Activated CD4-positive, alpha-beta T cell treated with anti-CD3 and anti-CD28 coated beads, Interleukin-2, amount 50 U/mL, for 48 hours (primary cell): ENCODE results near the gene FOXP1.

ENCODE experiments used
- DNase-seq, 2 experiments: peaks; one replicate each; pipeline ENCODE4 v3.0.0-alpha.2; 2020

The FOXP1 gene

DNA sequence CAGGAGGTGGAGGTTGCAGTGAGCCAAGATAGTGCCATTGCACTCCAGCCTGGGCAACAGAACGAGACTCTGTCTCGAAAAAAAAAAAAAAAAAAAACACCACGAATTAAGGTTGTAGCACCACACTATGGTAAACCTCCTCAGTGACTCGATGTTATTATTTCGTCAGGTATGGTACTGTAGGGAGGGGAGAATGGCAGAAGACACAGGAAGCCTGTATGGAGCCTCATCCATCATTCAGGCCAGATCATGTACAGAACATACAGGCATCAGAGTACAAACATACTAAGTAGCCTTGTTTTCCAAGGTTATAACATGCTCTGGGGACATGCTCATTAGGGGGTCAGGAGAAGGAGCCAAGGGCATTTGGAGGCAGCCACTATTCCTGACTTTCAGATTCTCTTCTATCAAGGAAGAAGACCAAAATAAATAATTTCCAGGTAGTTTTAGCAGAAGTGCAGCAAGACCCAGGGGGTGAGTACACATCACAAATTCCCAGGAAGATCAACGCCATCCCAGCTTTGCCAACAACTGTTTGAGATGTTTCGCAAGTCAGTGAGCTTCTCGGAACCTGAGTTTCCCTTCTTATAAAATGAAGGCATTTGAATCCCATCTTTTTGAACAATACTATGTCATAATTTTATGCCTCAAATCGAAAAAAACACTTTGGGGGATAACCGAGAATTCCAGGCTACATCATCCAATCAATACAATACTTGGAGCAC is 79.8 kb downstream of the FOXP1 start:
- DNase-seq, result no peak

DNA sequence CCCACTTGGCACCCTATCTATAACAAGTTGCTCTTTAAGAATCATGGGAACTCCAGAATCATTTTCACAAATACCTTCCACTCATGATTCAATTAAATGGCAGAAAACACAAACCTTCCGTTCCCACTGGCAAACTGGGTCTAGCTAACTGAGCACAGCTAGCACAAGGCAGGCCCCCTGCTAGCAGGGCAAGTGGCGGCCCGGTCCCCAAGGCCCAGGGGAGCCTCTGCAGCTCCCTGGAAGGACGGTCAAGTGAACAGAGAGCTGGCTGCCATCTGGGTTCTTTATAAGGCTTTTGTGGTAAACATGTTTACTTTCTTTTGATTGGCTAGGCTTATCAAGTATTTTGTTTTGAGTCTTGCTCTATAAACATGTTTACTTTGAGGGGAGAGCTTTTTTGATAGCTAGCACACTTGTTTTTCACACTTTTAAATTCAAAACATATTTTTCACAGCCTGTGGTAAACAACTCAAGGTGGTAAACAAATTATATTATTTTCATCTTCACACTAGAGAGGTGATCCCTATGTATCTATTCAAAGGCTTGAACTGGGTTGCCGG is 81.4 kb downstream of the FOXP1 start:
- no peak for DNase-seq

- no peak for DNase-seq
Observed at GRCh38 chr3:71500696-71501095, 82.8 kb downstream of the FOXP1 start.

DNA sequence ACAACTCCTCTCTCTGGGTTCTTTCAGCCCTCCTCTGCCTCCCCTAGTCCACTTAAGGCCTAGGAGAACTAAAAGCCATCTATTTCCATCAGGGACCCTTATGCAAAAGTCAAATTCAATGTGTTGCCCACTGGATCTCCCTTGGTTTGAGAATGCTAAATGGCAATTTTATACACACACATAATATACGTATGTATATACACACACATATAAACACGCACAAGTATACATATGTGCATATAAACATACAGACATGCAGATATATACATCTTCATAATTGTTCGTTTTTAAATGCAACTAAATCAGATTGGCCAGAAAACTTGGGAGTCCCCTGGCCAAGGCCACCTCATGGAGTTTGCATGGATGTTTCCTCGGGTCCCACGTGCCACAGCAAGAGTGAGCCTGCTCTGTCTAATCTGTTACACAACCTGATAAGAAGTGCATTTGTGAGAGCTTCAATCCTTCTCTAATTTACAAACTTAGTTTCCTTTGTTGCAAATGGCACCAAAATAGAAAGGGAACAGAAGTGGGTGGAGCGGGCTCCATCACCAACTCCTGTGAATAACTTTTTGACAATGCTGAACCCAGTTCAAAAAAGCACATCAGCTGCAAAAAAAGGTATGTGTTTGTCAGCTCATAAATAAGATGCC is 84.2 kb downstream of the FOXP1 start:
- no peak for DNase-seq

GRCh38 chr3:71498543-71498942 is 85.0 kb downstream of the FOXP1 start:
- no peak for DNase-seq

- no peak for DNase-seq
Observed at GRCh38 chr3:71497971-71498444, 85.5 kb downstream of the FOXP1 start.

DNA sequence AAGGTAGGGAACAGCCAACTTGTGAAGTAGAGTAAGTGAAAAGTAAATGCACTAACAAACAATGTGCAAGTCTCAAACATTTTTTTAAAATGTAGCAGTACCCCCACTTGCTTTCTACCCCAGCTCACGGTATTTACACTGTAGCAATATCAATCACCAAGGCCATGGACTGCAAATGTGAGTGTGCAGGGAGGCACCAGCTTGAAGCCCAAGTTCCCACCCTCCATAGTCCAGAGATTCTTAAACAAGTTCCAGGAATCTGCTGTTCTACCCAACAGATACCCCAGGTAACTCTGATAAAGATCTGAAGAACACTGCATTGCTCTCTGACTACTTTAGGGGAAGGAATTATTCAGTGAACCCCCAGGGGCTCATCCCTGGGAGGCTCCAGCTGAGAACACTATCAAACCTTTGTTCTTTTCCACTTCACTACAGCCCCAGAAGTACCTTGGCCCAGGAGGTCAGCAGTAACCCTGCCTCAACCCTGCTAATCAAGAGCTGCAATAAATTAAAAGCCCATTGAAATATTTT is 86.1 kb downstream of the FOXP1 start:
- DNase-seq, result no peak

DNA sequence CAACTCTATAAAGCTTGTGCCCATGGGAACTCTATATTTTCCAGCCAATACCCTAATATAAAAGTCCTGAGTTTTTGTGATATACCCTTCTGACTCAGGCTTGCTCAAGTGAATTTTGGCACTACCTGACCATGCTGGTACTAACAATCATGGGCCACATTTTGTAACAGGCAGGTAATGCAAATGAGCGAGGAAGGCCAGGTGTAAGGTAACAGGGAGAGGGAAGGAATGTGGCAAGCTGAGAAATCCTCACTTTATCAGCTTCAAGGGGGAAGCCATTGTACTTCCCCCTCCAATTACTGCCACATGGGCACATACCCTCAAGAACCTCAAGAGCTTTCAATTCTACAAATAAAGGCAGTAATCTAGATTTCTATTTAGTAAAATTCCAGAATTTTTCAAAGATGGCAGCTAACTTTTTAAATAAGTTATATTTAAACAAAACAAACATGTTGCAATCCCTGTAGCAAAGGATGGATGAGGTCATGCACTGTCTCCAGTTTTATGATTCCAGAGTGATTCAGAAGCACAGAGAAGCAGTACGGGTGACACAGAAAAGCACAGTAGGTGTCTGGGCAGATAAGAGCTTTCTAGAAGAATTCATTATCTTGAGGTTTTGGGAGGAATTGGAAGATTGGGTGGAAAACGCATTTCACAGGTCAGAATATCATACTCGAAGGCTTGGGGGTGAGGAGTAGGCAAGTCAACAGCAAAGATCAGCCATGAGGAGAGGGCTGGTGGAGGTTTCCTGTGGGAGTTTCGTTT is 87.6 kb downstream of the FOXP1 start:
- peak in 1 of 2 experiments; percentile 41 for DNase-seq

DNA sequence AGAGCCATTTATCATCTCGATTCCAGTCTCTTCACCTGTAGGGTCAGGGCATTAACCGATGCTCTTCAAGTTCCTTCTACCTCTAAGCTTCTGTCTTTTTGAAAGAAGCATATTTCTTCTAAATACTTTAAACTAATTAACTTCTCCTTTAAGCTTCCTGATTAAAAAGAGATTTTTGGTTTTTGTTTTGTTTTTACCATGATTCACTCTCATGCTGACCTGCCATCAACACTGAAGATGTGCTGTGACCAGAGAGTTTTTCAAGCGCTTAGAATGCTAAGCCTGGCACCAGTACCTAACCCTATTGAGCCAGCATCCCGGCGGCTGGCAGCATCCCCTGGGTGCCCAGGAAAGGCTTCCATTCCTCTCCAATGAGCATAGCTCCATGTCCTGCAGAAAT is 89.3 kb downstream of the FOXP1 start:
- no peak for DNase-seq

- no peak for DNase-seq
Observed at GRCh38 chr3:71492974-71493771, 90.4 kb downstream of the FOXP1 start.

- no peak for DNase-seq
Observed at GRCh38 chr3:71492566-71492965, 91.0 kb downstream of the FOXP1 start.

DNA sequence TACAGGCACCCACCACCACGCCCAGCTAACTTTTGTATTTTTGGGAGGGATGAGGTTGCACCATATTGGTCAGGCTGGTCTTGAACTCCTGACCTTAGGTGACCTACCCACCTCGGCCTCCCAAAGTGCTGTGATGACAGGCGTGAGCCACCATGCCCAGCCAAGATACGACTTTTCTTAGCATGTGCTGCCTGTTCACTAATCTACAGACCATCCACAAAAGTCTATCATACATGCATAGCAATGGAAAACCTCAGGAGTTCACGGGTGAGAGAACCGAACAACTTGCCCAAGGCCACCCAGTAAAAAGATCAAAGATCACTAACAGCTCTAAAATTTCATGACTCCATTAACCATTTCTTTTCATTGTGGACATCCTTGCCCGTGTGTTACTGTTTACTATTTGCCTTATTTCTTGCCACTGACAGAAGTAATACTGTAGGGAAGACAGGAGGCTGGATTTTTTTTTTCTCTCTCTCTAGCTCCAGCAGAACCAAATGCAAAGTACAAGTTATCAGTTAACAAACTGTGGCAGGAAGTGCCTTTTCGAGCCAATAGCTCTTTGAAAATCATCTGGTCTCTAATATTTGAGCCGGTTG is 92.3 kb downstream of the FOXP1 start:
- no peak for DNase-seq

GRCh38 chr3:71490692-71491091 is 92.8 kb downstream of the FOXP1 start:
- no peak for DNase-seq

- DNase-seq, result no peak
Observed at GRCh38 chr3:71489315-71489761, 94.2 kb downstream of the FOXP1 start.

DNA sequence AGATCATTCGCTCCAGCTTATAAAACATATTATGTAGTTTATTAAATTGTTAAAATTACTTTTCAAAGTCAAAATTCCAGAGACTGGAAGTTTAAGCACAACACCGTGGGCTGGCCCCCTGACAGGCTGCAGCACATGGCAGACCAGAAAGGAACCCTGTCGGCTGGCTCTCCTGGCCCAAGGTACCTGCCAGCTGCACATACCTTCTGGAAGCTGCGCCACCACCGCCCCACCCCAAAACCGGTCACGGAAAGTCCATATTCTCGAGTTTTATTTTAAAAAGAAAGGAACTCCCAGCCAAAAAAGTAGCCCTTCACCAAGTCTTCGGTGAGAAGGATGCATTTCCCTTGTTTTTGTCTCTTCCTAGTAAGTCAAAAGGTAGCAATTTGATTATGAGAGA is 94.6 kb downstream of the FOXP1 start:
- DNase-seq, result no peak

DNA sequence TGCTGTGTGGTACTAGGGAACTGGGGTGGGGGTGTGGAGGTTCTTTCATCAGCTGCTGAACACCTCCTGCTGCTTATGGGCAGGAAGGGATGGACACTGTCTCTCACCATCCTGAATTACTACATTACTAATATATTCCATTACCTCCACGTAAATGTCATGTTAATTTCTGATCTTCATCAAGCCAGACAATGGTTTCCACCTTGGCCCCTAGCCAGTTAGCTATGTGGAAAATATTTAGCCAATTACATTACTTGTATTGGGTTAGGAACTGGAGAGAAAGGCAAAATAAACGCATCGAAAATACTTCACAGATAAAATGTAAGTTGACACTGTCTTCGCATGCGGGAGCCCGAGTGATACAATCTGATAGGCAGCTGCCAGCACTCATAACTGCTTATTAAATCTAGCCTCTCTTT is 95.1 kb downstream of the FOXP1 start:
- DNase-seq, result no peak

- DNase-seq, result no peak
Observed at GRCh38 chr3:71487418-71487817, 96.1 kb downstream of the FOXP1 start.

- peak in 1 of 2 experiments; percentile 46 for DNase-seq
Observed at GRCh38 chr3:71486831-71487230, 96.7 kb downstream of the FOXP1 start.

- no peak for DNase-seq
Observed at GRCh38 chr3:71485896-71486295, 97.6 kb downstream of the FOXP1 start.

DNA sequence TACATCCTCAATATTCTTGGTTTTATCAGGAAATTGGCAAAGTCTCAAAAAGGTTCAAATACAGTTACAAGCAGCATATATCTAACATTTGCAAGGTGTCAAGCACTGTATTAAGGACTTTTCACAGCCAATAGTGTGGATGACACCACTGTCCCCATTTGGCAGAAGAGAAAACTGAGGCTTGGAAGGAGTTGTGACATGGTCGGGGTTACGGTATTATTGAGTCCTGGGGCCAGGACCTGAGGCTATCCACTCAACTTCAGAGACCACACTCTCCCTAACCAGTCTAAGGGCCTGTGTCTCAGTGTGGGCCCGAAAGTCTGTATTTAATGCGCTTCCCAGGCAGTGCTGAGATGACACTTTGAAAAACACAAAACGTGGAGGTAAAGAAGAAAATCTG is 99.1 kb downstream of the FOXP1 start:
- DNase-seq, result no peak

- DNase-seq, result no peak
Observed at GRCh38 chr3:71484047-71484446, 99.5 kb downstream of the FOXP1 start.

GRCh38 chr3:71482771-71483170 is 100.8 kb downstream of the FOXP1 start:
- no peak for DNase-seq
